OCI-LY7 (cell line): ENCODE measurements around the gene SKAP2. TPM values are rescaled to one million over a fixed set of nuclear protein-coding genes. Genes with fewer than 3 reads are reported as not detected.
A peak's percentile ranks its signal among the peaks of the same experiment; 100 is the strongest.

Source experiments
- BruUV-seq: library from RNA; stranded (reverse); fragments of 400-500 nt; replicated peaks from 2 replicates; lab custom pipeline; 2021; lab: Mats Ljungman, UMichigan
- CTCF ChIA-PET: fragments of 300-600 bp; sonication (Branson Sonifier 250); formaldehyde crosslinking; loops from one replicate; lab custom pipeline; 2022; ENCODE audit warnings: antibody characterized with exemption; ENCODE audit not compliant: unreplicated experiment; lab: Charles Lee
- POLR2A ChIA-PET: fragments of 300-600 bp; sonication (Branson Sonifier 250); formaldehyde crosslinking; loops from one replicate; lab custom pipeline; 2022; ENCODE audit warnings: antibody characterized with exemption; lab: Charles Lee
- DNase-seq: peaks from one replicate; pipeline ENCODE4 v3.0.0-alpha.2; 2015; ENCODE audit warnings: low spot score
- H2AFZ ChIP-seq: fragments of 200-600 bp; sonication (generic), shearing (Covaris generic); 2 replicates; pipeline ENCODE4 v1.6.1; 2014; ENCODE audit warnings: mild to moderate bottlenecking, antibody characterized with exemption, low read length, moderate library complexity
- H3K27ac ChIP-seq: fragments of 200-600 bp; sonication (generic); 2 replicates; pipeline ENCODE4 v1.5.1; 2014; ENCODE audit warnings: mixed run types, low read depth, mild to moderate bottlenecking, moderate library complexity, low read length, inconsistent platforms; ENCODE audit not compliant: poor library complexity, severe bottlenecking
- H3K36me3 ChIP-seq: fragments of 200-600 bp; sonication (generic); 2 replicates; pipeline ENCODE4 v1.6.1; 2014; ENCODE audit warnings: mild to moderate bottlenecking, antibody characterized with exemption, low read length, moderate library complexity, mixed read lengths; ENCODE audit not compliant: insufficient read depth
- H3K4me1 ChIP-seq: fragments of 200-600 bp; sonication (generic); 2 replicates; pipeline ENCODE4 v1.5.1; 2014; ENCODE audit warnings: mild to moderate bottlenecking, low read length; ENCODE audit not compliant: insufficient read depth, poor library complexity, severe bottlenecking
- H3K4me2 ChIP-seq: fragments of 200-600 bp; sonication (generic); 2 replicates; pipeline ENCODE4 v1.6.1; 2014; ENCODE audit warnings: mild to moderate bottlenecking, low read length
- H3K4me3 ChIP-seq: fragments of 200-600 bp; sonication (generic); 2 replicates; pipeline ENCODE4 v1.5.1; 2014; ENCODE audit warnings: mild to moderate bottlenecking, low read depth, low read length; ENCODE audit not compliant: poor library complexity, severe bottlenecking
- H3K79me2 ChIP-seq: fragments of 200-600 bp; sonication (generic); 2 replicates; pipeline ENCODE4 v1.6.1; 2016; ENCODE audit warnings: low read depth, mild to moderate bottlenecking, low read length, moderate library complexity, mixed read lengths; ENCODE audit not compliant: insufficient read depth
- H3K9me2 ChIP-seq: fragments of 200-600 bp; sonication (generic); 2 replicates; pipeline ENCODE4 v1.6.1; 2016; ENCODE audit warnings: mild to moderate bottlenecking, low read length, mixed read lengths; ENCODE audit not compliant: insufficient read depth
- H3K9me3 ChIP-seq: fragments of 200-600 bp; sonication (generic); 2 replicates; pipeline ENCODE4 v1.6.1; 2014; ENCODE audit warnings: mild to moderate bottlenecking, mixed run types, low read length, mixed read lengths
- H4K20me1 ChIP-seq: fragments of 200-600 bp; sonication (generic); 2 replicates; pipeline ENCODE4 v1.6.1; 2014; ENCODE audit warnings: mild to moderate bottlenecking, antibody characterized with exemption, low read length, moderate library complexity, mixed read lengths; ENCODE audit not compliant: insufficient read depth
- EZH2phosphoT487 ChIP-seq: fragments of 200-600 bp; sonication (generic); IDR thresholded peaks from 2 replicates; pipeline ENCODE4 v1.6.1; 2018; ENCODE audit warnings: low read depth, borderline replicate concordance, mild to moderate bottlenecking, mixed run types, antibody characterized with exemption, low read length, moderate library complexity, mixed read lengths
- intact Hi-C: fragments of 100-400 bp; cut with micrococcal nuclease; formaldehyde crosslinking; loops from one replicate; pipeline ENCODE4 v1.10.0; 2022; ENCODE audit not compliant: unreplicated experiment
- total RNA-seq, 2 experiments: library from RNA; depleted of rRNA in 1 of 2; stranded (reverse); fragments of >200 nt in 1 of 2; shearing (Covaris generic) in 1 of 2; gene quantifications; 2 replicates each; pipeline ENCODE4 v1.2.3, GENCODE V29; 2014 to 2022
- TF ChIP-seq, protein P1 (sequence below): fragments of 200-600 bp; sonication (generic); conservative IDR thresholded peaks from 2 replicates; pipeline ENCODE4 v1.5.1; 2014; ENCODE audit warnings: mild to moderate bottlenecking, antibody characterized with exemption, low read length, moderate library complexity, mixed read lengths

The SKAP2 gene
- total RNA-seq, 2 experiments from 2014 or later = 15.5 to 54.8 TPM

DNA sequence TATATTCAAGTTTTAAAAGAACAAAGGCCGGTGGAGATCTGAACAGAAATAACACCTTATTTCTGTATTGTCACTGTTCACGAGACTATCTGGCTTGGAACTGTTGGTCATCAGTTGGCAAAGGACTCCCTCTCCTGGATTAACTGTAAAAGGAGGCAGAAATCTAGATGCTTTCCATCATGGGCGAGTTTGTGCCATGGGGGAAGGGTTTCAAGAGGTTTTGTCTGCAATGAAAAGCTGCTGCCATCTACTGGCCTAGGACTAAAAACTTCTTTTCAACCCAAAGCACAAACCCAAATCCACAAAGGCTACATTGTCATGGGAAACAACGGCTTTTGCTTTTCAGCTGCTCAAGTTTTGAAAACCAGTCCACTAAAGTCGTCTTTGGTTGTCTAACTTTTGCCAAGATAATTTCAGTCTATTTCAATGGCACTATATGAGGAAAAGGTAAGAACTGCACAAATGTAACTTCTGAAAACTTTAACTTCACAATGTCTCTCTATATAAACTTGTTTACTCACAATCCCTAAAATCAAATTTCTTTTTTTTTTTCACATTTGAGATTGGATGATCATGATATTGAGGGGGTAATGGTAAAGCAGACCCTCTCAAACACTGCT, 196.8 kb downstream of the SKAP2 start:
- CTCF ChIA-PET = interaction anchor here (0.6 to 1.0 kb wide), 2 partner anchors 298 to 302 kb away, joined by 3 read pairs; no protein-coding TSS in a partner anchor
- intact Hi-C loops = loop anchor here (1.0 to 5.0 kb wide), 6 partner anchors 167 to 775 kb away; no protein-coding TSS in a partner anchor

DNA sequence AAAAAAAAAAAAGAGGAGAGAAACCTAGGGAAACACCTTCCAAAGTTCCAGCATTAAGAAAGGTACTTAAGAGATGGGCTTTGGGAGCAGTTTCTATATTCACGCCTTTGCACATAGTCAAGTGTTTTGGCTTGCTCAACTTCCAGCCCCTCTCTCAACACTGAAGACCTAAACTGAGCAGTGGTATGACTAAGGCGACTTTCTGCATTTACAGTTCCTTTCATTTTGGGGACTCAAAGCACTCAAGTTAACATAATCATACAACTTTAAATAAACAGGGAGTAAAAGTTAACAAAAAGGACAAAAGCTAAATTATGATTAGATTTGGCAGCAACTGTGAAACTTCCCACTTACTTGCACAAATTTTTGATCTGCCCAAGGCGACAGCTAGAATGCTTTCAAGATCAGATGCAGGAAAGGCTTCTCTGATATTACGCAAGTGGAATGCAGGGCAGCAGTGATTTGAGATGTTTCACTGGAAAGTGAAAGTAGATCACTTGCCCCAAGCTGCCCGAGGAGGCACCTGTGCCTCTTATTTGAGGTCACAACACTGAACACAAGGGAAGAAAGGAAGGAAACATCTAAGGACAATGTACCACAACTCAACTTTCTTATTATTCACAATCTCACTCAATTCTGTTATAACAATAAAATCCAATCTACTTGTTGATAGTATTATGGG, 199.5 kb downstream of the SKAP2 start:
- POLR2A ChIA-PET = interaction anchor here (0.7 kb wide), 1 partner anchor 85 kb away, joined by 3 read pairs; no protein-coding TSS in a partner anchor
- Histone ChIP-seq H3K4me3 (no peak overlapping the region), H3K4me2 (no peak overlapping the region)

More for the DNA sequence above, 196.8 kb downstream of the SKAP2 start:
- Histone ChIP-seq H3K36me3 (no peaks in the 10 kb centered on the region), H3K4me1 (no peaks in the 10 kb centered on the region), H3K79me2 (no peaks in the 10 kb centered on the region), H3K9me3 (no peaks in the 10 kb centered on the region), H3K9me2 (no peaks in the 10 kb centered on the region), H4K20me1 (peaks cover 3% of the 10 kb centered on the region; the same call in 1 of the 2 replicates), H3K4me2 (0 out of 2 replicates have a peak overlapping the region, but pooled peaks have one; percentile 9), H3K27ac (no peak overlapping the region), H3K4me3 (no peak overlapping the region), H2AFZ (no peak overlapping the region)
- POLR2A ChIA-PET = interaction anchor here (0.8 to 1.6 kb wide), 2 partner anchors 14 to 172 kb away, joined by 3 read pairs; no protein-coding TSS in a partner anchor
- TF ChIP-seq, protein P1, sequence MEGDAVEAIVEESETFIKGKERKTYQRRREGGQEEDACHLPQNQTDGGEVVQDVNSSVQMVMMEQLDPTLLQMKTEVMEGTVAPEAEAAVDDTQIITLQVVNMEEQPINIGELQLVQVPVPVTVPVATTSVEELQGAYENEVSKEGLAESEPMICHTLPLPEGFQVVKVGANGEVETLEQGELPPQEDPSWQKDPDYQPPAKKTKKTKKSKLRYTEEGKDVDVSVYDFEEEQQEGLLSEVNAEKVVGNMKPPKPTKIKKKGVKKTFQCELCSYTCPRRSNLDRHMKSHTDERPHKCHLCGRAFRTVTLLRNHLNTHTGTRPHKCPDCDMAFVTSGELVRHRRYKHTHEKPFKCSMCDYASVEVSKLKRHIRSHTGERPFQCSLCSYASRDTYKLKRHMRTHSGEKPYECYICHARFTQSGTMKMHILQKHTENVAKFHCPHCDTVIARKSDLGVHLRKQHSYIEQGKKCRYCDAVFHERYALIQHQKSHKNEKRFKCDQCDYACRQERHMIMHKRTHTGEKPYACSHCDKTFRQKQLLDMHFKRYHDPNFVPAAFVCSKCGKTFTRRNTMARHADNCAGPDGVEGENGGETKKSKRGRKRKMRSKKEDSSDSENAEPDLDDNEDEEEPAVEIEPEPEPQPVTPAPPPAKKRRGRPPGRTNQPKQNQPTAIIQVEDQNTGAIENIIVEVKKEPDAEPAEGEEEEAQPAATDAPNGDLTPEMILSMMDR = peak; percentile 96
- no peak for TF ChIP-seq EZH2phosphoT487
- DNase-seq = peak; percentile 85
- no TSS peak for BruUV-seq

More for the DNA sequence above, 199.5 kb downstream of the SKAP2 start:
- no peaks in the 10 kb centered on the region for H3K9me3 ChIP-seq
- no peaks in the 10 kb centered on the region for H3K36me3 ChIP-seq
- H3K79me2 ChIP-seq = no peaks in the 10 kb centered on the region
- CTCF ChIA-PET = no interaction called here
- no peak overlapping the region for H2AFZ ChIP-seq
- H3K9me2 ChIP-seq = no peaks in the 10 kb centered on the region
- TF ChIP-seq, protein P1 = no peak
- no peak for TF ChIP-seq EZH2phosphoT487
- no peak overlapping the region for H3K27ac ChIP-seq
- H3K4me1 ChIP-seq = no peaks in the 10 kb centered on the region
- peak; percentile 20 for DNase-seq
- H4K20me1 ChIP-seq = no peaks in the 10 kb centered on the region
- no TSS peak for BruUV-seq
- intact Hi-C loops = loop anchor here (5.0 kb wide), 2 partner anchors 388 to 497 kb away; no protein-coding TSS in a partner anchor
